Ovary (tissue), 3 donors: Measurements from ENCODE around the gene TCF4.

ENCODE experiments used
- CTCF ChIP-seq, 3 donors: fragments of 450-650 bp in 2 of 3; fragments of 200-600 bp in 1 of 3; IDR thresholded peaks; one replicate each; pipeline versions ENCODE4 v1.5.1 to v1.8.0; 2016 to 2022; ENCODE audit warnings: antibody characterized with exemption in 3 of 3, mild to moderate bottlenecking in 1 of 3
- POLR2A ChIP-seq: fragments of 450-650 bp; IDR thresholded peaks from one replicate; pipeline ENCODE4 v1.6.1; 2017; ENCODE audit warnings: antibody characterized with exemption, mild to moderate bottlenecking, moderate library complexity
- donor health status: DM: no; HTN: no; CAD: no.

DNA sequence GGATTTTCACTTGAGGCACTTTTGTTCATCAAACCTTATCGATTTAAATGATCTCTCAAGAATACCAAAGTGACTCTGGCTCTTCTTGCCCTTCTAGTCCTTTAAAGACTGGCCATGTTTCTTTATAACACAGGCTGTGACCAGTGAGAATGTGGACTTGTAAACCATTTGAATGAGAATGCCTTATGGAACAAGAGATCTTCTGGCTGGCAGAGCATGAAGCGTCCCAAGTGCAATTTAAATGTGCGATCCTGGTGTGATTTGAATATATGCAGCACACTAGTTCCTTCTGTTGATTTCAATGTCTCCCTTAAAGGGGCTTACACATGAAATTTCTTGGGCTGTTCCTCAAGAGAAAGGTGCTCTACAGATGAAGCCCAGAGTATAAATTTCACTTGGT lies 366.4 kb downstream of the TCF4 start:
- TF ChIP-seq CTCF (IDR thresholded peaks at IDR 0.05) (no peak), POLR2A (no peak)
